ENCODE data around the gene LCN1. TPM values are rescaled to one million over a fixed set of nuclear protein-coding genes. Genes with fewer than 3 reads are reported as not detected.

The LCN1 gene
- total RNA-seq, 1 experiment from 2014 or later: not detected

- H3K9me3 ChIP-seq (ENCODE audit: control insufficient read depth, low read depth, low read length): no peaks in the 10 kb centered on the region
- no peak overlapping the region for H3K56ac ChIP-seq (ENCODE audit: insufficient read length, low read depth, low read length)
- no peak overlapping the region for H2AFZ ChIP-seq (ENCODE audit: low read length)
- no peak overlapping the region for H2BK120ac ChIP-seq (ENCODE audit: low read depth, low read length, poor library complexity, severe bottlenecking)
- H3K4me1 Mint-ChIP-seq: peaks cover 5 to 11% of the 10 kb centered on the region in 2 experiments; a peak in 2 of 4 replicates
- H3K4me3 Mint-ChIP-seq: no peak overlapping the region
- H3K23me2 ChIP-seq (ENCODE audit: insufficient read length, low read depth, low read length, poor library complexity, severe bottlenecking): no peaks in the 10 kb centered on the region
- no peak for DNase-seq
- peaks cover 0 to 3% of the 10 kb centered on the region in 2 experiments; a peak in 1 of 5 replicates for H3K9me3 Mint-ChIP-seq
- H3K27ac Mint-ChIP-seq: no peak overlapping the region; a peak in 1 of 7 replicates
- H2BK12ac ChIP-seq (ENCODE audit: insufficient read length, low read depth, low read length): no peak overlapping the region
- H4K5ac ChIP-seq (ENCODE audit: insufficient read length, low read depth, low read length): no peak overlapping the region
- no peaks in the 10 kb centered on the region for H3K27me3 ChIP-seq (ENCODE audit: insufficient read depth, low read length)
- no peak overlapping the region for H4K91ac ChIP-seq (ENCODE audit: insufficient read length, low read depth, low read length)
- no peak overlapping the region for H3K4ac ChIP-seq (ENCODE audit: low read depth, low read length)
- H3K79me2 ChIP-seq (ENCODE audit: insufficient read depth, low read length): no peaks in the 10 kb centered on the region
- no peak overlapping the region for H3K23ac ChIP-seq (ENCODE audit: insufficient read length, low read depth, low read length)
- no peak overlapping the region for H2BK5ac ChIP-seq (ENCODE audit: insufficient read length, low read length)
- no peaks in the 10 kb centered on the region; the same call in 1 of the 2 replicates for H3K4me1 ChIP-seq (ENCODE audit: insufficient read depth, low read length)
- H2AK5ac ChIP-seq (ENCODE audit: insufficient read length, low read length): no peak overlapping the region
- no peak overlapping the region for H3K27ac ChIP-seq (ENCODE audit: insufficient read length, low read depth, low read length)
- no peak overlapping the region for H3T11ph ChIP-seq (ENCODE audit: low read length)
- no CpG with 5 or more reads among the region's 4 CpGs for WGBS (ENCODE audit: extremely low coverage, insufficient read length, low lambda C conversion rate)
- no peak overlapping the region for H3K4me2 ChIP-seq (ENCODE audit: insufficient read depth, insufficient read length, low read length)
- H2BK20ac ChIP-seq (ENCODE audit: low read depth, low read length, poor library complexity, severe bottlenecking): no peak overlapping the region
- TF ChIP-seq CTCF (conservative IDR thresholded peaks at IDR 0.05): no peak
- no peak overlapping the region for H3K14ac ChIP-seq (ENCODE audit: insufficient read depth, low read length)
- H4K8ac ChIP-seq (replicated peaks; ENCODE audit: insufficient read length, low read depth, low read length): no peak overlapping the region
- no peaks in the 10 kb centered on the region for H3K79me1 ChIP-seq (ENCODE audit: insufficient read depth, low read depth, low read length, poor library complexity, severe bottlenecking)
- H2BK15ac ChIP-seq (ENCODE audit: low read depth, low read length): no peak overlapping the region
- H3K9ac ChIP-seq (ENCODE audit: extremely low read depth, insufficient read length, low read length): no peak overlapping the region
- no peaks in the 10 kb centered on the region for H3K36me3 Mint-ChIP-seq (ENCODE audit: insufficient read depth in 1 of 3, low read depth in 3 of 3)
- H3K18ac ChIP-seq (ENCODE audit: insufficient read length, low read depth, low read length): no peak overlapping the region
- H3K27me3 Mint-ChIP-seq (ENCODE audit: low read depth): peaks cover 7% of the 10 kb centered on the region; the same call in 1 of the 2 replicates
- no peaks in the 10 kb centered on the region for H4K20me1 ChIP-seq (ENCODE audit: control insufficient read depth, insufficient read depth, insufficient read length)
These were observed 33.5 kb downstream of the LCN1 start for GRCh38 chr9:135554718-135555117.
